ENCODE measurements around the gene SBNO2. TPM values are rescaled to one million over a fixed set of nuclear protein-coding genes. Genes with fewer than 3 reads are reported as not detected.
A peak's percentile ranks its signal among the peaks of the same experiment; 100 is the strongest.

SBNO2 gene
- total RNA-seq, 4 donors from 2014 or later: 26.4 to 71.0 (median 57.8) TPM

- no peak for DNase-seq
- Histone ChIP-seq H3K4me1 (peaks cover 0 to 35% (median 32%) of the 10 kb centered on the region in 4 donors), H3K36me3 (peaks cover 0 to 73% (median 0%) of the 10 kb centered on the region in 3 donors), H3K9me3 (no peaks in the 10 kb centered on the region), H3K4me3 (no peak overlapping the region), H3K27ac (peak overlapping the region in 1 of 4 donors; percentile 21), H3K27me3 (no peaks in the 10 kb centered on the region)
- TF ChIP-seq POLR2A (IDR thresholded peaks at IDR 0.05): no peak
- no peak for TF ChIP-seq CTCF (IDR thresholded peaks at IDR 0.05)
These were observed 84.2 kb downstream of the SBNO2 start for GRCh38 chr19:1089891-1090290.

- no peaks in the 10 kb centered on the region for H3K9me3 ChIP-seq
- H3K36me3 ChIP-seq: peaks cover 0 to 76% (median 0%) of the 10 kb centered on the region in 3 donors
- no peak for TF ChIP-seq POLR2A (IDR thresholded peaks at IDR 0.05)
- TF ChIP-seq CTCF (IDR thresholded peaks at IDR 0.05): no peak
- no peaks in the 10 kb centered on the region for H3K27me3 ChIP-seq
- H3K27ac ChIP-seq: peak overlapping the region in 2 of 4 donors; percentile 59 to 80
- H3K4me1 ChIP-seq: peaks cover 0 to 34% (median 28%) of the 10 kb centered on the region in 4 donors
- no peak for DNase-seq
- no peak overlapping the region for H3K4me3 ChIP-seq
These were observed 84.8 kb downstream of the SBNO2 start for GRCh38 chr19:1089126-1089771.

- DNase-seq: no peak
- peak overlapping the region; percentile 46 to 80 (median 62) for H3K27ac ChIP-seq
These were observed 85.6 kb downstream of the SBNO2 start for GRCh38 chr19:1088416-1089010.

GRCh38 chr19:1087813-1088415 is 86.2 kb downstream of the SBNO2 start:
- TF ChIP-seq CTCF (IDR thresholded peaks at IDR 0.05) (peak in 2 of 6 experiments; percentile 2 to 13), POLR2A (IDR thresholded peaks at IDR 0.05) (no peak)
- DNase-seq: peak in 2 of 3 donors; percentile 88 to 89
- peaks cover 0 to 70% (median 0%) of the 10 kb centered on the region in 3 donors for H3K36me3 ChIP-seq
- H3K4me3 ChIP-seq: no peak overlapping the region
- no peaks in the 10 kb centered on the region for H3K9me3 ChIP-seq
- H3K27ac ChIP-seq: peak overlapping the region; percentile 46 to 80 (median 62)
- peaks cover 0 to 27% (median 23%) of the 10 kb centered on the region in 4 donors for H3K4me1 ChIP-seq
- no peaks in the 10 kb centered on the region for H3K27me3 ChIP-seq

More at GRCh38 chr19:1088416-1089010, 85.6 kb downstream of the SBNO2 start:
- Histone ChIP-seq H3K4me3 (no peak overlapping the region), H3K9me3 (no peaks in the 10 kb centered on the region), H3K27me3 (no peaks in the 10 kb centered on the region), H3K36me3 (peaks cover 0 to 76% (median 0%) of the 10 kb centered on the region in 3 donors), H3K4me1 (peaks cover 0 to 28% (median 25%) of the 10 kb centered on the region in 4 donors)
- TF ChIP-seq POLR2A (IDR thresholded peaks at IDR 0.05) (no peak), CTCF (IDR thresholded peaks at IDR 0.05) (no peak)

- H3K9me3 ChIP-seq: no peaks in the 10 kb centered on the region
- TF ChIP-seq CTCF (IDR thresholded peaks at IDR 0.05) (no peak), POLR2A (IDR thresholded peaks at IDR 0.05) (no peak)
- peaks cover 0 to 57% (median 0%) of the 10 kb centered on the region in 3 donors for H3K36me3 ChIP-seq
- H3K4me3 ChIP-seq: no peak overlapping the region
- peaks cover 0 to 35% (median 31%) of the 10 kb centered on the region in 4 donors for H3K4me1 ChIP-seq
- H3K27me3 ChIP-seq: no peaks in the 10 kb centered on the region
- no peak for DNase-seq
- H3K27ac ChIP-seq: peak overlapping the region in 1 of 4 donors; percentile 80
These were observed 87.5 kb downstream of the SBNO2 start for GRCh38 chr19:1086613-1087012.

Measured in Peyer's patch (tissue), 4 donors.